A673 (cell line): ENCODE measurements around the gene BSN. TPM values are rescaled to one million over a fixed set of nuclear protein-coding genes. Genes with fewer than 3 reads are reported as not detected.

ENCODE experiments used
- BruUV-seq: library from RNA; stranded (reverse); fragments of 400-500 nt; replicated peaks from 2 replicates; lab custom pipeline; 2021; lab: Mats Ljungman, UMichigan
- CTCF ChIA-PET: fragments of 300-600 bp; sonication (Branson Sonifier 250); formaldehyde crosslinking; loops from one replicate; lab custom pipeline; 2022; ENCODE audit warnings: antibody characterized with exemption; lab: Charles Lee
- POLR2A ChIA-PET: fragments of 300-600 bp; sonication (Branson Sonifier 250); formaldehyde crosslinking; loops from one replicate; lab custom pipeline; 2022; ENCODE audit warnings: antibody characterized with exemption; ENCODE audit not compliant: low non-redundant PET; lab: Charles Lee
- DNase-seq: peaks from one replicate; pipeline ENCODE4 v3.0.0-alpha.2; 2015; ENCODE audit warnings: low spot score
- H3K27ac ChIP-seq: fragments of 200-600 bp; sonication (generic); 2 replicates; pipeline ENCODE4 v1.5.1; 2016; ENCODE audit warnings: mixed run types, low read depth, mild to moderate bottlenecking, mixed read lengths, antibody characterized with exemption, low read length; ENCODE audit not compliant: poor library complexity, severe bottlenecking
- H3K27me3 ChIP-seq: fragments of 200-600 bp; sonication (generic); replicated peaks from 2 replicates; pipeline ENCODE4 v1.6.1; 2017; ENCODE audit warnings: mixed run types, low read depth, mild to moderate bottlenecking, mixed read lengths, antibody characterized with exemption, low read length; ENCODE audit not compliant: insufficient read depth, poor library complexity
- H3K36me3 ChIP-seq: fragments of 200-600 bp; sonication (generic); 2 replicates; pipeline ENCODE4 v1.6.1; 2016; ENCODE audit warnings: mixed run types, mild to moderate bottlenecking, mixed read lengths, antibody characterized with exemption, low read length; ENCODE audit not compliant: insufficient read depth, poor library complexity, severe bottlenecking
- H3K4me1 ChIP-seq: fragments of 200-600 bp; sonication (generic); 2 replicates; pipeline ENCODE4 v1.6.1; 2017; ENCODE audit warnings: mixed run types, mild to moderate bottlenecking, mixed read lengths, antibody characterized with exemption, low read length; ENCODE audit not compliant: insufficient read depth, poor library complexity, severe bottlenecking
- H3K4me3 ChIP-seq: fragments of 200-600 bp; sonication (generic); 2 replicates; pipeline ENCODE4 v1.5.1; 2016; ENCODE audit warnings: low read depth, mixed run types, mild to moderate bottlenecking, mixed read lengths, low read length; ENCODE audit not compliant: poor library complexity, severe bottlenecking
- H3K9me3 ChIP-seq: fragments of 200-600 bp; sonication (generic); 2 replicates; pipeline ENCODE4 v1.6.1; 2016; ENCODE audit warnings: mixed run types, low read depth, mild to moderate bottlenecking, mixed read lengths, antibody characterized with exemption, low read length; ENCODE audit not compliant: poor library complexity, severe bottlenecking
- EZH2 ChIP-seq: fragments of 200-600 bp; sonication (generic); IDR thresholded peaks from 2 replicates; pipeline ENCODE4 v1.6.1; 2017; ENCODE audit warnings: borderline replicate concordance, low read depth, mild to moderate bottlenecking, mixed read lengths, antibody characterized with exemption, low read length; ENCODE audit not compliant: poor library complexity, severe bottlenecking
- intact Hi-C: fragments of 100-400 bp; cut with micrococcal nuclease; formaldehyde crosslinking; loops from one replicate; pipeline ENCODE4 v1.10.0; 2022; ENCODE audit not compliant: unreplicated experiment
- total RNA-seq: library from RNA; stranded (reverse); gene quantifications from 2 replicates; pipeline ENCODE4 v1.2.3, GENCODE V29; 2021
- TF ChIP-seq, protein P1 (sequence below): fragments of 300-800, 200-600 bp; sonication (generic); conservative IDR thresholded peaks from 2 replicates; pipeline ENCODE4 v1.5.1; 2017; ENCODE audit warnings: low read depth, mild to moderate bottlenecking, antibody characterized with exemption, low read length, moderate library complexity, mixed read lengths

BSN gene
- total RNA-seq, 1 experiment from 2014 or later = 1.4 TPM

DNA sequence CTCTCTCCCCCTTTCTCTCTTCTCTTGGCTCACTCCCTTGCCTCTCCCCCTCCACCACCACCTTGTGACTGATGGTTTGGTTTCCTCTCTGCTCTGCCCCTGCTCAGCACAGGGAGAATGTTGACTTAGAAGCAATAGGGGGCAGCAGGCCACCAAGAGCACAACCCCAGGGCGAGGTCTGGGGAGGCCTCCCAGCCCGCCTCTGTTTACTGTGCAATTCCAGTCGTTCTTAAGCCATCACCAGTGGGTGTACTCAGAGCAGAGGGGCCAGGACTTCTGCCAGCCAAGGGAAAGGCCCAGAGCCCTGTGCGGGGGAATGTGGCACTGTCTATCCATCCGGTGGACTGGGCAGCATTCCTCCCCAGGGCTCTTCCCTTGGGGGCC, 114.1 kb downstream of the BSN start:
- intact Hi-C loops = no loop called here
- H3K27me3 ChIP-seq = no peaks in the 10 kb centered on the region
- no peak for DNase-seq
- H3K36me3 ChIP-seq = no peaks in the 10 kb centered on the region
- no TSS peak for BruUV-seq
- CTCF ChIA-PET = no interaction called here
- H3K9me3 ChIP-seq = no peaks in the 10 kb centered on the region
- no peaks in the 10 kb centered on the region for H3K4me1 ChIP-seq
- POLR2A ChIA-PET = no interaction called here
- no peak overlapping the region for H3K27ac ChIP-seq
- H3K4me3 ChIP-seq = no peak overlapping the region
- TF ChIP-seq, protein P1, sequence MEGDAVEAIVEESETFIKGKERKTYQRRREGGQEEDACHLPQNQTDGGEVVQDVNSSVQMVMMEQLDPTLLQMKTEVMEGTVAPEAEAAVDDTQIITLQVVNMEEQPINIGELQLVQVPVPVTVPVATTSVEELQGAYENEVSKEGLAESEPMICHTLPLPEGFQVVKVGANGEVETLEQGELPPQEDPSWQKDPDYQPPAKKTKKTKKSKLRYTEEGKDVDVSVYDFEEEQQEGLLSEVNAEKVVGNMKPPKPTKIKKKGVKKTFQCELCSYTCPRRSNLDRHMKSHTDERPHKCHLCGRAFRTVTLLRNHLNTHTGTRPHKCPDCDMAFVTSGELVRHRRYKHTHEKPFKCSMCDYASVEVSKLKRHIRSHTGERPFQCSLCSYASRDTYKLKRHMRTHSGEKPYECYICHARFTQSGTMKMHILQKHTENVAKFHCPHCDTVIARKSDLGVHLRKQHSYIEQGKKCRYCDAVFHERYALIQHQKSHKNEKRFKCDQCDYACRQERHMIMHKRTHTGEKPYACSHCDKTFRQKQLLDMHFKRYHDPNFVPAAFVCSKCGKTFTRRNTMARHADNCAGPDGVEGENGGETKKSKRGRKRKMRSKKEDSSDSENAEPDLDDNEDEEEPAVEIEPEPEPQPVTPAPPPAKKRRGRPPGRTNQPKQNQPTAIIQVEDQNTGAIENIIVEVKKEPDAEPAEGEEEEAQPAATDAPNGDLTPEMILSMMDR = no peak
- TF ChIP-seq EZH2 = no peak

GRCh38 chr3:49668861-49669260, 114.6 kb downstream of the BSN start:
- Histone ChIP-seq H3K4me1 (no peaks in the 10 kb centered on the region), H3K4me3 (no peak overlapping the region), H3K27ac (no peak overlapping the region), H3K36me3 (no peaks in the 10 kb centered on the region), H3K27me3 (no peaks in the 10 kb centered on the region), H3K9me3 (no peaks in the 10 kb centered on the region)
- intact Hi-C loops = no loop called here
- no peak for DNase-seq
- POLR2A ChIA-PET = no interaction called here
- no peak for TF ChIP-seq EZH2
- TF ChIP-seq, protein P1 = no peak
- CTCF ChIA-PET = no interaction called here
- no TSS peak for BruUV-seq

DNA sequence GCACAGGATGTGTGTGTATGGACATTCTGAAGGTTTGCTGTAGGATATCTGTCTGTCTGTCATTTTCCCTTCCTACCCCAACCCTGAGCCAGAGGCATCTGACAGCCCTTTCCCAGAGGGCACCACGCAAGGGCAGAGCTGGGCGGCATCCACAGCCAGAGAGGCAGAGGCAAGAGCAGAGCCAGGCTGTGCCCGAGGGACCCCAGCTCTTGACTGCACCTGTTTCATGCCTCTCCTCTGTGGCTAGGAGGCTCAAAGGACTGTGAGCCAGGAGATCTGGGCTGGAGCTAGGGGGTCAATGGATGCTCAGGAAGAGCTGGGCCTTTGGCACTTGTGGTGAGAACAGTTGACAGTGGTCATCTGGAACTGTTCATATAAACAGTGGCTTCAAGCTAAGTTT, 115.1 kb downstream of the BSN start:
- BruUV-seq = no TSS peak
- H3K4me3 ChIP-seq = no peak overlapping the region
- H3K4me1 ChIP-seq = no peaks in the 10 kb centered on the region
- no peaks in the 10 kb centered on the region for H3K9me3 ChIP-seq
- H3K27ac ChIP-seq = no peak overlapping the region
- H3K36me3 ChIP-seq = no peaks in the 10 kb centered on the region
- intact Hi-C loops = no loop called here
- DNase-seq = no peak
- H3K27me3 ChIP-seq = no peaks in the 10 kb centered on the region
- TF ChIP-seq EZH2 = no peak
- TF ChIP-seq, protein P1 = no peak
- ChIA-PET CTCF (no interaction called here), POLR2A (no interaction called here)
